Measurements from ENCODE around the gene CDNF.

Gene CDNF

DNA sequence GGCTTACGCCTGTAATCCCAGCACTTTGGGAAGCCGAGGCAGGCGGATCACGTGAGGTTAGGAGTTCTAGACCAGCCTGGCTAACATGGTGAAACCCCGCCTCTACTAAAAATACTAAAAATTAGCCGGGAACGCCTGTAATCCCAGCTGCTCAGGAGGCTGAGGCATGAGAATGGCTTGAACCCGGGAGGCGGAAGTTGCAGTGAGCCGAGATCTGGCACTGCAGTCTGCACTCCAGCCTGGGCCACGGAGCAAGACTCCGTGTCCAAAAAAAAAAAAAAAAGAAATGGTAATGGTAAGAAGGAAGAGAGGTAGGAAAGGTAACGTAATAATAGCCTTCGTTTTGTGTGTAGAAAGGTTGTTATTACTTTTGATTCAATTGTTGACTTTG lies 1.5 kb upstream of the CDNF start:
- TF ChIP-seq, protein P1, sequence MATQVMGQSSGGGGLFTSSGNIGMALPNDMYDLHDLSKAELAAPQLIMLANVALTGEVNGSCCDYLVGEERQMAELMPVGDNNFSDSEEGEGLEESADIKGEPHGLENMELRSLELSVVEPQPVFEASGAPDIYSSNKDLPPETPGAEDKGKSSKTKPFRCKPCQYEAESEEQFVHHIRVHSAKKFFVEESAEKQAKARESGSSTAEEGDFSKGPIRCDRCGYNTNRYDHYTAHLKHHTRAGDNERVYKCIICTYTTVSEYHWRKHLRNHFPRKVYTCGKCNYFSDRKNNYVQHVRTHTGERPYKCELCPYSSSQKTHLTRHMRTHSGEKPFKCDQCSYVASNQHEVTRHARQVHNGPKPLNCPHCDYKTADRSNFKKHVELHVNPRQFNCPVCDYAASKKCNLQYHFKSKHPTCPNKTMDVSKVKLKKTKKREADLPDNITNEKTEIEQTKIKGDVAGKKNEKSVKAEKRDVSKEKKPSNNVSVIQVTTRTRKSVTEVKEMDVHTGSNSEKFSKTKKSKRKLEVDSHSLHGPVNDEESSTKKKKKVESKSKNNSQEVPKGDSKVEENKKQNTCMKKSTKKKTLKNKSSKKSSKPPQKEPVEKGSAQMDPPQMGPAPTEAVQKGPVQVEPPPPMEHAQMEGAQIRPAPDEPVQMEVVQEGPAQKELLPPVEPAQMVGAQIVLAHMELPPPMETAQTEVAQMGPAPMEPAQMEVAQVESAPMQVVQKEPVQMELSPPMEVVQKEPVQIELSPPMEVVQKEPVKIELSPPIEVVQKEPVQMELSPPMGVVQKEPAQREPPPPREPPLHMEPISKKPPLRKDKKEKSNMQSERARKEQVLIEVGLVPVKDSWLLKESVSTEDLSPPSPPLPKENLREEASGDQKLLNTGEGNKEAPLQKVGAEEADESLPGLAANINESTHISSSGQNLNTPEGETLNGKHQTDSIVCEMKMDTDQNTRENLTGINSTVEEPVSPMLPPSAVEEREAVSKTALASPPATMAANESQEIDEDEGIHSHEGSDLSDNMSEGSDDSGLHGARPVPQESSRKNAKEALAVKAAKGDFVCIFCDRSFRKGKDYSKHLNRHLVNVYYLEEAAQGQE (IDR thresholded peaks at IDR 0.05; ENCODE audit: insufficient read depth in 1 of 2, low read depth in 2 of 2, low read length in 2 of 2), result no peak
- TF ChIP-seq TAF1 (IDR thresholded peaks at IDR 0.05; ENCODE audit: borderline replicate concordance, insufficient read depth, low read length) (no peak), FOXP2 (optimal IDR thresholded peaks at IDR 0.05; ENCODE audit: borderline replicate concordance, extremely low read depth, extremely low read length, insufficient read depth) (no peak), POLR2AphosphoS5 (IDR thresholded peaks at IDR 0.05; ENCODE audit: low read depth, low read length) (no peak), SIN3A (IDR thresholded peaks at IDR 0.05; ENCODE audit: borderline replicate concordance, insufficient read depth, low read length) (no peak)

DNA sequence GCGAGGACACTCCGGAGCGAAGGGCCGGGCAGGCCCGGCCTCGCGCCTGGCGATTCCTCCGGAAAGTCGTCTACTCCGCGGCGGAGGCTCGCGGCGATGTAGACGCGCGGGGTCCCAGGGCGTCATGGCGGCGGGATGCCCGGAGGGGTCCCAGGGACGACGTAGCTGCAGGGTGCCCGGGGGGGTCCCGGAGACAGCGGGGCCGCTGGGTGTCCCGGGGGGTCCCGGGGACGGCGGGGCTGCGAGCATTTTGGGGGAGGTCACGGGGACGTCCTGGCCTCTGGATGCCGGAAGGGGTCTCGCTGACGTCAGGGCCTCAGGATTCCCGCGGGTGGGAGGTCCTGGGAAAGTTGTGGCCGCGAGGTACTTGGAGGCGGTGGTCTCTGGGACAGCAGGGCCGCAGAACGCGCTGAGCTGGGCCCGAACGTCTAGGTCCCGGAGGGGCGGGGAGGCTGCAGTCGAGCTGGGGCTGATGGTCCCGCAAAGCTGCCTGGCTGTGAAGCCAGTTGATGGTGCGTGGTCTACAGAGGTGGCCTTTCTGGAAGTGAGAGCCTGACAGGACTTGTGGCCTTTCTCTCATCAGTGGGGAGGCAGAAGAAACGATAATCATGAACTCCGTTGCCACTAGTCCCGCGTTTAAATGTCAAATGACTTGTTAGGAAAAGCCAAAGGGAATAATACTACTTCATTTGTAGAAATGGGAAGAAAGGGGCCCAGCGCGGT lies 906 bp upstream of the CDNF start:
- TF ChIP-seq POLR2AphosphoS5 (IDR thresholded peaks at IDR 0.05; ENCODE audit: low read depth, low read length) (no peak), TAF1 (IDR thresholded peaks at IDR 0.05; ENCODE audit: borderline replicate concordance, insufficient read depth, low read length) (no peak), SIN3A (IDR thresholded peaks at IDR 0.05; ENCODE audit: borderline replicate concordance, insufficient read depth, low read length) (no peak), FOXP2 (optimal IDR thresholded peaks at IDR 0.05; ENCODE audit: borderline replicate concordance, extremely low read depth, extremely low read length, insufficient read depth) (no peak)
- TF ChIP-seq, protein P1 (IDR thresholded peaks at IDR 0.05; ENCODE audit: insufficient read depth in 1 of 2, low read depth in 2 of 2, low read length in 2 of 2), result no peak

DNA sequence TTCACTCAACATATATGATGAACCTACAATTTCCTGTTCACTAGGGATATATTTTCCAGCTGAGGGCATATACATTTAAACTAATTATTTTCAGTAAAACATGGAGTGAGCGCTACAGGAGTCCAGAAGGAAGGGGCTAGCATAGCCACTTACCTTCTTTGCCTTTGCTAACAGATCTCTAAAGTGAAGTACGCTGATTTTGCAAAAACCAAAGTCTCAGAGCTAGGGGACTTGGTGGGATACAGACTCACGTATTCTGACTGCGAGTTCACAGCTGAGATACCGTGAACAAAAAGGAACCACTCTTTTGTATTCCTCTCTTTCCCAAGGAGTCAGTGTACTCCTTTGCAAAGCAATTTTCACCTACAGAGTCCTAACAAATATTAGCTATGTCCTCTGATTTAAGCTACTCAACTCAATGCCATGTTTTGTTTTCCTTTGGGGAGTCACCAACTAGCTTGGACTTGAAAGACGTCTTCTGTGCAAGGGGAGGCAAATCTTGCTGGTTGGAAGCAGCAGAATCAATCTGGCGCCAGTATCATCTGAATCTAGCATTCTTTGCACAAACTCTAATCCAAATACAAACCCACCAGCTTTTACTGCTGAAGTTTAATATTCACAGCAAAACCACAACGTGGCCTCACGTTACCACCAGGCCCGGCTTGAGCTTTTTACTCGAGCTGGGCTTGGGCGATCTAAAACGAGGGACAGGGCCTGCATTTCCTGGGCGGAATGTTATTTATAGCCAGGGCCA lies 657 bp downstream of the CDNF start:
- TF ChIP-seq POLR2AphosphoS5 (IDR thresholded peaks at IDR 0.05; ENCODE audit: low read depth, low read length), result no peak
- TF ChIP-seq FOXP2 (optimal IDR thresholded peaks at IDR 0.05; ENCODE audit: borderline replicate concordance, extremely low read depth, extremely low read length, insufficient read depth), result no peak
- TF ChIP-seq TAF1 (IDR thresholded peaks at IDR 0.05; ENCODE audit: borderline replicate concordance, insufficient read depth, low read length), result no peak
- TF ChIP-seq SIN3A (IDR thresholded peaks at IDR 0.05; ENCODE audit: borderline replicate concordance, insufficient read depth, low read length), result no peak
- TF ChIP-seq, protein P1 (IDR thresholded peaks at IDR 0.05; ENCODE audit: insufficient read depth in 1 of 2, low read depth in 2 of 2, low read length in 2 of 2), result no peak

DNA sequence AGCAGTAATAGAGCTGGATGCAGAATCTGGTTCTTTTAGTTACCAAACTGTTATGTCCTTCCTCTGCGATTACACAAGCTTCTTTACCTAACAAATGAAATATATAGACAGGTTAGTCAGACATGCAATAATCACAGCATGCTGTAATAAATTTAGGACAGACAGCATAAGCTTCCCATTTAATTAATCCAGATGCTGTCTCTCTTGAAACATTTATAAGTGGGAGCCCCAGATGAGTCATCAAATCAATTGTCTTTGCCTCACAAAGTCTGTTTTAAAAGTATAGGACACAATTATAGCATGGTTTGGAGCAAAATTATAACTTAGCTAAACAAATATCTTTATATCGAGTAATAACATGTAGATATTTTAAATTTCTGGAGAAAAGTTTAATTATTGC lies 1.6 kb downstream of the CDNF start:
- no peak for TF ChIP-seq FOXP2 (optimal IDR thresholded peaks at IDR 0.05; ENCODE audit: borderline replicate concordance, extremely low read depth, extremely low read length, insufficient read depth)
- TF ChIP-seq, protein P1 (IDR thresholded peaks at IDR 0.05; ENCODE audit: insufficient read depth in 1 of 2, low read depth in 2 of 2, low read length in 2 of 2), result no peak
- no peak for TF ChIP-seq SIN3A (IDR thresholded peaks at IDR 0.05; ENCODE audit: borderline replicate concordance, insufficient read depth, low read length)
- TF ChIP-seq TAF1 (IDR thresholded peaks at IDR 0.05; ENCODE audit: borderline replicate concordance, insufficient read depth, low read length), result no peak
- TF ChIP-seq POLR2AphosphoS5 (IDR thresholded peaks at IDR 0.05; ENCODE audit: low read depth, low read length), result no peak

Measured in PFSK-1 (cell line).